ENCODE results near the gene OOSP1.
"Not testable (repeated sequence)": the region's sequence is repeated elsewhere in the genome, so short reads cannot be mapped to it uniquely, and the experiment has no call there.

OOSP1 gene, protein sequence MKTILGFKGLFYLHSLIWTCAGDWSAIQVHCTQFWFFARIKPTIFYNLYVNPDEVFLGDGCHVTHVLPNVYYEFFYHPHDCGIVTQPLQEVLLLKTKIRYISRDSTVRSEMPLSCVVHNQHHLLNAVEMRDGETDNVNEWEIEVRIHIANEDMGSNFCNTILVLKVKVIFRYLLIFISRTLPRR

DNA sequence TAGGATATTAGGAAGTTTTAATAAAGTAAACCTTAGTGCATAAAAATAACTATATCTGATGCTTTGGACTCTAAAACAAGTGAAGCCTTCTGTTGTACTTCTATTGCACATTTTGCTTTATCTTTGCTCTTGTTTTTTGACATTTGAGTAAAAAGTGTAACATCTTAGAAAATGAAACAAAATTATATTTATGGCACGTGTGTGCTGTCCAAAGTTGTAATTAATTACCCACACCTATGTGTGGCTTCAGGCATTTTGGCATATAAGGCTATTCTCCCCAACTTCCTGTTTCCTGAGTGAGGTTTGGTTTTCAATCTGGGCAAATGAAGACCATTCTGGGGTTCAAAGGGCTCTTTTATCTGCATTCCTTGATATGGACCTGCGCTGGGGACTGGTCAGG lies at the start of gene OOSP1:
Gene OOSP1, plus strand, starts transcription at position 301 of the 400 bp plus-strand sequence. Its CDS starts 23 bp downstream, at position 324.
- DNase-seq, result no peak

DNA sequence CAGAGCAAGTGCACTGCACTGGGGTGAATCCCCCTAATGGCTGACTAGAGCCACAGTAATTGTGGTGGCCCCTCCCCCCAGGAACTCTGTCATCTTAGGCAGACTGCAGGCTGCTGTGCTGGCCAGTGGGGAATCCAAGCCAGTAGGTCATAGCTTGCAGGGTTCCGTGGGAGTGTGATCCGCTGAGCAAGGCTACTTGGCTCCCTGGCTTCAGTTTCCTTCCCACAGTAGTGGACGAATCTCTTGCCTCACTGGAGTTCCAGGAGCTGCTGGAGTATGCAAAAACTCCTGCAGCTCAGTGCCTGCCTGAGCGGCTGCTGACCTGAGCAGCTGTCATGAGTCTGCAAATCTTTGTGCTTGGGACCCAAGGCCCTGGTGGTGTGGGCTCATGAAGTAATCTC lies 46.5 kb upstream of the OOSP1 start:
- peak in 1 of 2 experiments; percentile 26 for DNase-seq

DNA sequence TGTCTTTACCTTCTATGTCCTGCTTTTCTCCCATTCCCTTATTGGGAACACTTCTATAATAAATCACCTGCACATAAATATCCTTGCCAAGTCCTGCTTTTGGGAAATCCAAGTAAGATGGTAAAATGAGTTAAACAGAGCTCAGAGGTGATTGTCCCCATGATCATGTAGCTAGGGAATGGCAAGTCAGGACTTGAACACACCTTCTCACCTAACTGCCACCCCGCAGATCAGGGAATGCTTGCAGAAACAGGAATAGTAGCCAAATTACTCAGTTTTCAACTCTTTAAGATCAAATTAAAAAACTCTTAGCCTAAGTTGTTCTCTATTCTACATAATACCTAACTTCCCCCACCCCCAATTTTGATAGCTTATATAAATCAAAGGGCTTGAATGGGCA lies 43.6 kb upstream of the OOSP1 start:
- DNase-seq, result no peak

DNA sequence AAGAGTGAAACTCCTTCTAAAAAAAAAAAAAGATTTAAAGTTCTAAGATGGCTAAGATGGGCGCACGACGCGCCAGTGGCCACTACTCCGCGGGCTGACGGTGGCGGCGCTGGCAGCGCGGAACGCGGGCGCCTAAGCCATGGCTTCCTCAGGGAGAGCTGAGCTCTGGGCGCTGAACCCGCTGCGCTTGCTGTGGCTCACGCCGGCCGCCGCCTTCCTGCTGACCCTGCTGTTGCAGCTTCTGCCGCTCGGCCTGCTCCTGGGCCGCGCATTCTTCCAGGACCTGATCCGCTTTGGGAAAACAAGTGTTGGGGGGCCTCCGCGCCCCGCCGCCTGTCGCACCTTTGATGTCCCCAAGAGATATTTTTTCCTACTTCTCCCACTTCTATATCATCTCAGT lies 40.2 kb upstream of the OOSP1 start:
- no peak for DNase-seq

DNA sequence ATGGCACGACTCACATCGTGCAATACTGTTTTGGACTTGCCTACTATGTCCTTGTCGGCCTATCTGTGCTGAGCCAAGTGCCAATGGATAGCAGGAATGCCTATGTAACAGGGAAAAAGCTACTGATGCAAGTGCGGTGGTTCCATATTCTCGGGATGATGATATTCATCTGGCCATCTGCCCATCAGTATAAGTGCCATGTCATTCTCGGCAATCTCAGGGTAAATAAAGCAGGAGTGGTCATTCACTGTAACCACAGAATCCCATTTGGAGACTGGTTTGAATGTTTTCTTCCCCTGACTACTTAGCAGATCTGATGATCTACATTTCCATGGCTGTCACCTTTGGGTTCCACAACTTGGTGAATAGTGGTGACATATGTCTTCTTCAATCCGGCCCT lies 39.6 kb upstream of the OOSP1 start:
- no peak for DNase-seq

DNA sequence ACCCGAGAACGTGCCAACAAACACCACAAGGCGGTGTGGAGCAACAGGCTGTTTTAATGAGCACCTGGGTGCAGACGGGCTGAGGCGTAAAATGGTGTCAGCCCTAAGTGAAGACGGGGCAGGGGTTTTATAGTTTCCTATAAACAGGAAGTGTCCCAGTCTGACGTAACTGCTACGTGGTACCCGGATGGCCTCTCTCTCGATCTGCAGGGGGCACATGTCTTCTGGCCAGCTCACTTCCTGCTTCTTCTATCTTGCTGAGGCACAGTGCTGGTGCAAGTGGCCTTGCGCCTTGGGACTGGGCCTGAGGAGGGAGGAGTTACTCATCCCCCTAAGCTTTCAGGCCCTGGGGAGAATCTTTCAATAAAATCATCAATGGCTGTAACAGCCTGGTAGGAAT lies 38.7 kb upstream of the OOSP1 start:
- DNase-seq, result no peak

DNA sequence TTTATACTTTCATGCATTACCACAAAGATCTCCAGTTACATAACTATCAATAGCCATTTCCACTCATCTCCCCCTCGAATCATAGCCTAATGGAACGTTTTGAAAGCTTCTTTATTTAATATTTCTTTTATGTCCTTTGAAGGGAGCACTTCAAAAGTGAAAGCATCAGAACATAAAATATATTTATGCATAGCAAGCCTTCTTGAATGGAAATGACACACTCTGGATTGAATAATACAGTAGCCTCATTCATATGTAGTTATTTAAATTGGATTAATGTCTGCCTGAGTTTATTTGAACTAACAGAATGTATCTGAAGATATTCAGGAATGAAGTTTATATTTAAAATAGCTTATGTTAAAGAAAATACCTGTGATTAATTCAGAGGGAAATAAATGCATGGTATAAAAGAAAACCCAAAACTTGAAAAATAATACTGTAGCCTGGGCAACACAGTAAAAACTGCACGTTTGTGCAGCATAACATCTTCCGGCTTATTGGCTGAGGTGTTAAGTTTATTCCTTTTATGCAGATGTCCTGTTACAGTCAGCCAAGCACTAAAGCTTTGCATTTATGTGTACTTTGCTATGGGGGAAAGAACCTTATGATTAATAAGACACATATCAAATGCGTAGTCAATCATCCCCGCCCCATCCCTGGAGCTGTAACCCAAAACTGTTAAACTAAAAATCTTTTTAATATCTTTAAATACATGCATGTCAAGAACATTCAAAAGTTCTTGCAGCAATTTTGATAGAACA lies 37.7 kb upstream of the OOSP1 start:
- DNase-seq, result no peak

DNA sequence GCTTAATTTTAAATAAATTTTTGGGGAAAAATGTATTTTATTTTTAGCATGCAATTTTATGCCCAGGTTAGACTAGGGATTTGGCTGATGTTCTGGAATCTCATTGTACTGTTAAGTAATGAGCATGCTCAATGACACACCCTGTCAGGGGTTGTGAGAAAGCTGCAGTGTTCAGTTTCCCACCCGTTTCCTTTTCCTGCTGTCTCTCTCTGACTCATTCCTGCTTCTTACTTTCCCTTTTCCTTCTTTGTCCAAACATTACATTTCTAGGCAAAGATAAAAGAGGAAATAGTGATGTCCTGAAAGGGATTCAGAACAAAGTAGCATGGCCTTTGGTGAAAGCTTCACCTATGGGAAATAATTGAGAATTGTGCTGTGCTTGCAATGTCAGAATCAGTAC lies 36.9 kb upstream of the OOSP1 start:
- DNase-seq, result no peak

DNA sequence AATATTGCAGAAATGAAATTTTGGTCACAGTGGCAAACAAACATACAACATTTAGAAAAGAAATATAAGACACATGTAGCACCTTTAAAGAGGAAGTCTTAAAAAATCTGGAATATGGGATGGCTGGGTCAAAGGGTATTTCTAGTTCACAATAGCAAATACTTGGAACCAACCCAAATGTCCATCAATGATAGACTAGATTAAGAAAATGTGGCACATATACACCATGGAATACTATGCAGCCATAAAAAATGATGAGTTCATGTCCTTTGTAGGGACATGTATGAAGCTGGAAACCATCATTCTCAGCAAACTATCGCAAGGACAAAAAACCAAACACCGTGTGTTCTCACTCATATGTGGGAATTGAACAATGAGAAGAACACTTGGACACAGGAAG lies 34.7 kb upstream of the OOSP1 start:
- not testable (repeated sequence) for DNase-seq

DNA sequence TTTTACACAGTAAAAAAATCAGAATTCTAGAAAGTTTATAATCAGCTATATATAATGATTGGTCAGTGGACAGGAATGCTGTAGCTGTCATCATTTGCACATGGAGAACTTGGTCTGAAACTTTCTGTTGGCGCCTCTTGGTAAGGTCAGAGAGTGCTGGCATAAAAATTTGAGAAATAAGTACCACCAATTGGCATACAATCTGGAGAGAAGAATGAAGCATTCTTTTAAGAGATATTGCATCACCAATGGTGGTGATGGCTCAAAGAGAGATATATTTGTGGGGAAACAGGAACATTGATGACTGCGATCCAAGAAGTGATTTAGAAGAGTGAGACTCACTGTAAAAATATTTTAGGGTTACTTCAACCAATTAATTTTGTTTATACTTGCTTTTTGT lies 19.8 kb upstream of the OOSP1 start:
- no peak for DNase-seq

DNA sequence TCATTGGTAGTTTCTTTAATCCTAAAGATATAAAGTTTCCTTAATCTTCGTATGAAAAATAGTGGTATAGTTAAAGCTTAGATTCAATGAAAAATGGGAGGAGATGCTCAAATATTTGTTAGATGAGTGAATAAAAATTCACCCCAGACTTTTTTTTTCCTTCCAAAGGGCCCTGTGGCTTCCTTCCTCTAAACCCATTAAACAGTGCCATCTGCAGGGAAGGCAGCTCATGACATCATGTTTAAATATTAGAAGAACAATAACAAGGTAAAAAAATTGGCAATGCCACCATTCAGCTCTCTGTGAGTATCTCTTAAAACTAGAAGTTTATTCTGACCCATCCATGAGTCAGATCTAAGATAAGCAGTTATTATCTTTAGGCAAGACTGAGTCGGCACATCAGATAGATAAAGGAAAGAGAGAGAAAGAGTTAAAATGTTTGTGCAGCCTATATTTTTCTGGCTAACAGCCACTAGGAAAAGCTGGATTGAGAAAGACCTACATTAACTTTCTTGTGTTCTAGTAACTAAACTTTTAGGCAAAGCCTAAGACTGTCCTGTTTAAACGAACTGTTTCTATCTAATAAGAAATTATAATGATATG lies 19.1 kb upstream of the OOSP1 start:
- DNase-seq, result peak in 1 of 2 experiments; percentile 31

DNA sequence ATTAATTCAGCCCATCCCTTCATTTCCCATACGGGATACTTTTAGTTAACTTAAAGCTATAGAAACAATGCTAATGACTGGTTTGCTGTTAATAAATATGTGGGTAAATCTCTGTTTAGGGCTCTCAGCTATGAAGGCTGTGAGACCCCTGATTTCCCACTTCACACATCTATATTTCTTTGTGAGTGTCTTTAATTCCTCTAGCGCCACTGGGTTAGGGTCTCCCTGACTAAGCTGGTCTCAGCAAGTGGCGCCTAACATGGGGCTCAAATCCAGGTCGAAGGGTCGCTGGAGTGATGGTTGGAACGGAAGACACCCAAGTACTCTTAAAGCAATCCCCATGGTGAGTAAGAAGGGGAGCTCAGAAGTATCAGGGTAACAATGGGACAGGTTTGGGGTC lies 14.4 kb upstream of the OOSP1 start:
- no peak for DNase-seq

DNA sequence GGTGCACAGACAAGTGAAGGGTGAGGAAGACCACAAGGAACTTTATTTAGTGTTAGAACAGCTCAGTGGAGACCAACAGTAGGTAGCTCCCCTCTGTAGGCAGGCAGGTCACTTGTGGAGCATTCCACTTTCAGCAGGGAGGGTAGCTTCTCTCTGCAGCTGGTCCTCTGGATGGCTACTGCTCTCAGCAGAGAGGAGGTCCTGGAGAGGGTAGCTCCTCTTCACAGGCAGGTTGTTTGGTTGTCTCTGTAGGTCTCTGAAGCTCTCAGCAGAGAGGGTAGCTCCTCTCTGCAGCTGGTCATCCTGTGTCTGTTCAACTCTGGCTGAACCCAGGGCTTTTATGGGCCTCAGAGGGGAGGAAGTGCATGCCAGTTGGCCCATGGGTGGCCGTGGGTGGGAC lies 6.5 kb upstream of the OOSP1 start:
- DNase-seq, result no peak

DNA sequence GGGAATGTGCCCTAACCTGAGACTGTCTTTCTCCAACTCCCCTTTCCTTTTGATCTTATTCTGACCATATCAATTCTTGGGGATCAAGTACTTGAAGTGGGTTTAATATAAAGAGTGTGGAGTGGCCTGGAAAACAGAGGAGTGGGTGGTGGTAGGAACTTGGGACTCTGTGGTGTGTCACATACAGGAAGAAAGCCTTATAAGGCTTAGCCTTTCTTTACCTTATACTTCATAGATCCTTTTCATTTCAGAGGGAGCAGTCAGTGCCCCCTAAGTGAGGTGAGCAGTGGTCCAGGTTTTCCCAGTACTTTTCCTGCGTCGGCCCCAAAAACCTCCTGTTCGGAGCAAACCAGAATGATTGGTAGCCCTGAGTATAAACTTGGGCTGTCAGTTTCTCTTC lies 486 bp downstream of the OOSP1 start:
- no peak for DNase-seq

DNA sequence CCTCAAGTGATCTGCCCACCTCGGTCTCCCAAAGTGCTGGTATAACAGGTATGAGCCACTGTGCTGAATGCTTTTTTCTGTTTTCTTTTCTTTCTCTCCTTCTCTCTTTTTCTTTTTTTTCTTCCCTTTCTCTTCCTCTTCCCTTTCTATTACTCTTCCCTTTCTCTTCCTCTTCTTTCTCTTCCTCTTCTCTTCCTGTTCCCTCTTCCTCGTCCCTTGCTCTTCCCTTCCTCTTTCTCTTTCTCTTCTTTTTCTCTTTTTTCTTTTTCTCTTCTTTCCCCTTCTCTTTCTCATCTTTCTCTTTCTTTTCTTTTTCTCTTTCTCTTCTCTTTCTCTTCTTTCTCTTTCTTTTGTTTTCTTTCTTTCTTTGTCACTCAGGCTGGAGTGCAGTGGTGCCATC lies 1.2 kb downstream of the OOSP1 start:
- no peak for DNase-seq

DNA sequence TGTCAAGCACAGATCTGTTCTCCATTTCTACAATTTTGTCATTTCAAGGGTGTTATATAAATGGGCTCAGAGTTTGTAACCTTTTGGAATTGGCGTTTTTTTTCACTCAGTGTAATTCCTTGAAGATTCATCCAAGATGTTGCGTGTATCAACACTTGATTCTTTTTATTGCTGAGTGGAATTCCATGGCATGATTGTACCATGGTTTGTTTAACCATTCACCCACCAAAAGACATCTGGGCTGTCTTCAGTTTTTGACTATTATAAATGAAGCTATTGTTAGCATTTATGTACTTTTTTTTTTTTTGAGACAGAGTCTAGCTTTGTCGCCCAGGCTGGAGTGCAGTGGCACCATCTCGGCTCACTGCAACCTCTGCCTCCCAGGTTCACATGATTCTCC lies 2.9 kb downstream of the OOSP1 start:
- DNase-seq, result no peak

DNA sequence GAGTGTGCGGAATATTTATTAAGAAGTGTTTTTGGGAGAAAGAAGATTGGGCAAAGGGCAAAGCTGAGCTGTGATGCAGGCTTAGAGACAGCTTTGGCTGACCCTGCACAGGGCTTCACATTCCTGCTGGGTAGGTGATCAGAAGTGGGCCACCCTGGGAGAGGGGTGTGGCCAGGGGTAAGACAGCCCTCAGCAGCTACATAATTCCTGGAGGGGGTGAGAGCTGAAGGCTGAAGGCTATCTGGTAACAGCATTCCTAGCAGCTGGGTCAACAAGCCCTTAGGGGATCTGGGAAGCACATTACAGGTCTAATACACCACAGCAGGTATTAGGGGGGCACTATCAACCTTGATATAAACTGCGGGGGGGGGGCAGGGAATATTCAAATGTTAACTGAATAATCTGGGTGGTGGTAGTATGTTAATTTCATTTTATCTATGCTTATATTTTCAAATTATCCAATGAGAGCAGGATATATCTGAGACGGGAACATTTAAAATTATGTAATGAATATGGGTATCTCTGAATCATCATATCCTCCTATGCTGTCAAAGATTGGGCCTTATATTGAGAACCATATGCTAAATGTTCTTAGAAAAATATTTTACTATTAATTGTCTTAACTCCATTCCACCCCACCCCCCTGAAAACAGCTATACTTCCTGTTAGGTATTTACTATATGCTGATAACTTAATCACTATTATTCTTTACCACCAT lies 5.9 kb downstream of the OOSP1 start:
- no peak for DNase-seq

DNA sequence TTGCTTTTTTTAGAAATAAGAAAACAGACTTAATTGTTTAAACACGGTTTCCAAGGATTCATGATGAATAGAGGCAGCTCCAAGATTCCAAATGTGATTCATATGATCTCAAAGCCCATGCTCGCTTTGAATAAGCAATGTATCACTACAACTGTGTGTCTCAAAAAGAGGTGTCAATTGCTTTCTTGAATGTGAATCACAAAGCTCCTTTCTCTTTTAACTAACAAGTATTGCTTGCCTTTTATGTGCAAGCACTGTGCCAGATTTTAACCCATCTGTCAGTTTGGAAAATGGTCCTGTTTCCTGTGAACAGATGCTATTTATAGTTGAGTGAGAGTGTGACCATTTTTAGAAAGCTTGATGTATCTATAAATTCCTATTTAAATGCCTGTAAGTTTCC lies 6.5 kb downstream of the OOSP1 start:
- peak in 1 of 2 experiments; percentile 7 for DNase-seq

DNA sequence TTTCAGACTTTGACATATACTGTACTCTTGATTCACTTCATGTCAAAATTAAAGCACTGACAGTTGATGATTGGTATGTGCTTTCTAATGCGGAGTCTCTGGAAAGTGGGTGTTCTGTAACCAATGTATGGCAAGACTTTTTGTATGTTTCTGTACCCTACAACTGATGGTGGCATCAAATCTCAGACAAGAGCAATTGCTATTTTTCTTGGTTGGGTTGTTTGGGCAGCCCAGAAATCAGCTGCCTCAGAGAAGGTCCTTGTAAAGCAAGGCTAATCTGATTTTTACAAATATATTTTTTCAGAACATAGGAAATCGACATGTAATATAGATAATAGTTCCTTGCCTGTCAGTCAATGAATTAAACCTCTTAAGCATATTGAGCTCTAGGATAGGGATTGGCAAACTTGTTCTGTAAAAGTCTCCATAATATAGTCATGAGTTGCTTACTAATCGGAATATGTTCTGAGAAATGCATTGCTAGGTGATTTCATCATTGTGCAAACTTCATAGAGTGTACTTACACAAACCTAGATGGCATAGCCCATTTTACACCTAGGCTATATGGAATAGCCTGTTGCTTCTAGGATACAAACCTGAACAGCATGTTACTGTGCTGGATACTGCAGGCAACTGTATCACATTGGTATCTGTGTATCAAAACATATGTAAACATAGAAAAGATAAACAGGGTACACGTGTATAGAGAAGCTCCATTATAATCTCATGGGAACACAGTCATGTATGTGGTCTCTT lies 15.4 kb downstream of the OOSP1 start:
- no peak for DNase-seq

DNA sequence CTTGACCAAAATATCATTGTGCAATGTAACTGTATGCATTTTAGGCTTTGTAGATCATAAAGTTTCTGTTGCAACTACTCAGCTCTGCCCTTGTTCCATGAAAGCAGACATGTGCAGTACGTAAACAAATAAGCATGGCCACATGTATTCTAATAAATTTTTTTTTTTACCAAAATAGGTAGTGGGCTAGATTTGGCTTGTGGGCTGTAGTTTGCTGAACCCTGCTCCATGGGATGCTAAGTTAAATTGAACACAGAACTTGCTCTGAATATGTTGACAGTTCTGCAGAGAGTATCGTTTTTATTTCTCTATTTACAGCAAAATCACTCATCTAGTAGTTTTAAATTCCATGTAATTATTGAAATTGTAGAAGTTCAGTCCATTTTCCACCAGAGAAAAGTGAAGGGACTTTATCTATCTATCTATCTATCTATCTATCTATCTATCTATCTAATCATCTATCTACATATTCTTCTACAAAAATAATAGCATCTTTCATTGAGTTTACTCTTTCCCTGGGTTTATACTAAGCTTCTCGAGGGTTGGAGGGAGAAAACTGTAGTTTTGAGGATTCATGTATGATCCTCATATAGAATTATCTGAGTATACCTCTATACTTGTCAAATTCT lies 16.1 kb downstream of the OOSP1 start:
- no peak for DNase-seq

DNA sequence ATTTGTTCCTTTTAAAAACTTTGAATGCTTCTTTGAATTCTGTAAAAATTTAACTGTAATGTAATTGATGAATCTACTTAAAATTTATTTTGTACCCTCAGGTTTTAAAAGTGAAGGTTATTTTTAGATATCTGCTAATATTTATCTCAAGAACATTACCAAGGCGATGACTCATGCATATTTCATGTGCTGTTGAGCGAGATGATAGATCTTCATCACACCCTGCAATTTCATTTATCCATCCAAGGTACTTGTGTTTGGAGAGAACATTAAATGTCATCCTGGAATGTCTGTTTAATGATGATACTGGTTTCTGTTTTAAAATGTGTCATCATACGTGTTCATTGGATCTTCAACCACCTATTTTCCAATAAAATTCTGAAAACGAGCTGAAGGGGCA lies 18.9 kb downstream of the OOSP1 start:
- no peak for DNase-seq
